ENCODE results near the gene SLC39A11. TPM values are rescaled to one million over a fixed set of nuclear protein-coding genes. Genes with fewer than 3 reads are reported as not detected.

The SLC39A11 gene
- total and polyA plus RNA-seq, 12 donors = 7.0 to 91.4 (median 22.7) TPM

DNA sequence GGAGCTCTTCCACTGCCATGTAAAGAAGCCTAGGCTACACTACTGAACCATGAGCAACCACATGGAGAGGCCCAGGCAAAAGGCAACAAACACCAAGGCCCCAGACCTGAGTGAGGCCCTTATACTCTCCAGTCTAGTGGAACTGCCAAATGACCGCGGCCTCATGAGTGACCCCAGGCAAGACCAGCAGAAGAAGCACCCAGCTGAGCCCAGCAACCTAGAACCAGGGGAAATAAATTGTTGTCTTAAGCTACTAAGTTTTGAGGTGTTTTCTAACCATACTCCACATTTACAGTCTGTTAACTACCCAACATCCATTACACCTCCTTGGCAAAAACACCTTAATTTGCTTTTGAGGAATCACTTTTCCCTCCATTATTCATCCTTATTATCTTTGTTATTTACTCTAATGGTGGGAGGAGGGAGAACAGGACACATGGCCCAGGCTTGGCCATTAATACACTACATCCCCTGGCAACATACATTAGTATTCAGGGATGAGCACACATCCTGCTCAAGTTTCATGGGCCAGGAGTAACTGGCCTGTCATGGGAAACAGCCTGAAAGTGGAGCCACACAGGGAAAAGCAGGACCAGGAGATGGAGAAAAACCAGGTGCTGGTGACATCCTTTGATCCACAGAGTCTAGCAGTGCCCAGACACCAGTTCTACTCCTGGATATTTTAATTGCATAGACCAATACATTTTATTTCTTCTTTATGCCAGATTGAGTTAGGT lies 26.2 kb downstream of the SLC39A11 start:
- intact Hi-C loops (cut with DNase I) = no loop called here
- H3K4me1 ChIP-seq (replicated peaks in 1 of 2) = no peaks in the 10 kb centered on the region
- H3K36me3 ChIP-seq (replicated peaks in 1 of 2) = no peaks in the 10 kb centered on the region
- H3K27ac ChIP-seq = no peak overlapping the region
- TF ChIP-seq, protein P1, sequence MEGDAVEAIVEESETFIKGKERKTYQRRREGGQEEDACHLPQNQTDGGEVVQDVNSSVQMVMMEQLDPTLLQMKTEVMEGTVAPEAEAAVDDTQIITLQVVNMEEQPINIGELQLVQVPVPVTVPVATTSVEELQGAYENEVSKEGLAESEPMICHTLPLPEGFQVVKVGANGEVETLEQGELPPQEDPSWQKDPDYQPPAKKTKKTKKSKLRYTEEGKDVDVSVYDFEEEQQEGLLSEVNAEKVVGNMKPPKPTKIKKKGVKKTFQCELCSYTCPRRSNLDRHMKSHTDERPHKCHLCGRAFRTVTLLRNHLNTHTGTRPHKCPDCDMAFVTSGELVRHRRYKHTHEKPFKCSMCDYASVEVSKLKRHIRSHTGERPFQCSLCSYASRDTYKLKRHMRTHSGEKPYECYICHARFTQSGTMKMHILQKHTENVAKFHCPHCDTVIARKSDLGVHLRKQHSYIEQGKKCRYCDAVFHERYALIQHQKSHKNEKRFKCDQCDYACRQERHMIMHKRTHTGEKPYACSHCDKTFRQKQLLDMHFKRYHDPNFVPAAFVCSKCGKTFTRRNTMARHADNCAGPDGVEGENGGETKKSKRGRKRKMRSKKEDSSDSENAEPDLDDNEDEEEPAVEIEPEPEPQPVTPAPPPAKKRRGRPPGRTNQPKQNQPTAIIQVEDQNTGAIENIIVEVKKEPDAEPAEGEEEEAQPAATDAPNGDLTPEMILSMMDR (IDR thresholded peaks at IDR 0.05) = no peak
- TF ChIP-seq POLR2A (IDR thresholded peaks at IDR 0.05) = no peak
- H3K27me3 ChIP-seq = no peaks in the 10 kb centered on the region
- DNase-seq = no peak
- H3K9me3 ChIP-seq (replicated peaks in 1 of 3) = no peaks in the 10 kb centered on the region
- H3K4me3 ChIP-seq = no peak overlapping the region
- WGBS, 4 donors = 94 to 100% (median 97%) methylated on average over 2 of the region's 2 CpGs

DNA sequence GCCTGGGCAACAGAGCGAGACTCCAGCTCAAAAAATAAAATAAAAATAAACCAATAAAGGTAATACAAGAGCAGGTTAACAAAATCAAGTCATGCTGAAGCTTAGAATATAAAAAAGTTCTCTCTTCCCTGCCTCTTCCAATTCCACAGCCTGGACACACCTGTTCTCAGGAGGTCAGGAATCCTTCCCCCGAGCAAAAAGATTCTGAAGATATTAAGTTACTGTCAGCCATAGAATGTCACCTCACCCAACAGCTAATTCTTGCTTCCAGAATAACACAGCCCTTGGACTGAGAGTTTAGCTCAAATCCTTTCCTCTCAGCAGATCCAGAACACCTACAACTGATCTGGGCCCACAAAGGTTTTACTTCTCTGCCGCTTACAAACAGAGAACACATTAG lies 27.1 kb downstream of the SLC39A11 start:
- TF ChIP-seq, protein P1 (IDR thresholded peaks at IDR 0.05) = no peak
- TF ChIP-seq POLR2A (IDR thresholded peaks at IDR 0.05) = no peak
- Histone ChIP-seq H3K4me1 (replicated peaks in 1 of 2) (no peaks in the 10 kb centered on the region), H3K36me3 (replicated peaks in 1 of 2) (no peaks in the 10 kb centered on the region), H3K4me3 (no peak overlapping the region), H3K27ac (no peak overlapping the region), H3K9me3 (replicated peaks in 1 of 3) (no peaks in the 10 kb centered on the region), H3K27me3 (no peaks in the 10 kb centered on the region)
- 96 to 99% (median 98%) methylated on average over 3 of the region's 3 CpGs for WGBS, 4 donors
- intact Hi-C loops (cut with DNase I) = no loop called here
- DNase-seq = no peak

DNA sequence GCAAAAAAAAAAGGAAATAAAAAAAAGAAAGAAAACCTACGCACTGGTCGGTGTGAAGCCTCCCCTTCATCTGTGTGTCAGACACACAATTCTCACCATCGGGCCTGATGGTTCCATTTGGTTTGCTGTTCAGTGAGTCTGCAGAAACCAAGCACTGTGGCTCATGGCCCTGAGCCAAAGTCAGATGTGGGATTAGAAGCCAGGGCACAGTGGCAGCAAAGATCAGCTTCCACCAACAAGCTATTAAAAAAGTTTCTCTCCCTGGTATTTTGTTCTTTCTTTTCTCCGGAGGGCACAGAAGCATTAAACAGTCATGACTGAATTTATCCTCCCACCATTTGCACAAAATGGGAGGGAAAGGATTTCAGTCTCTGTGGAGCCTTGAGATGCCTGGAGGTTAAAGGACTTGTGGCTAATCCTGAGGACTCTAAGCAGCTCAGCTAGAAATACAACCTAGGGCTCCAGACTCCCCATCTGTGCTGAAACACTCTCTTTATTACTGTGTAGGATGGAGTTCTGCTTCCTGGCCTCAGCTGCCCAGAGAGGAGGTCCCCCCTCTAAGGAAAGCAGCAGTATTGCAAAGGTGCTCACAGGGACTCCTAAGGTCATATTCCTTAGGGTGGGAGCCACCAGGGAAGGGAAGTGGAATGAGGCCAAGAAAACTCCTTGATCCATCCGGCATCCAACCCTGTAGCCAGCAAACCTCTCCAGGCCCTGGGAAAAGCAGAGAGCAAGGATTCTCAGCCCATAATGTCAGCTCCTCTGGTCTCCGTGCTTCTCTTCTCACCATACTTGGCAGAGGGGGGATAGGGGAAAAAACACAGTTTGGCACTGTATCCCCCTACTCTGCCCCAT lies 28.2 kb downstream of the SLC39A11 start:
- TF ChIP-seq POLR2A (IDR thresholded peaks at IDR 0.05) = no peak
- TF ChIP-seq, protein P1 (IDR thresholded peaks at IDR 0.05) = no peak
- DNase-seq = peak in 2 of 7 donors; percentile 24 to 72
- WGBS, 4 donors = 73 to 81% (median 77%) methylated on average over 6 of the region's 6 CpGs
- H3K9me3 ChIP-seq (replicated peaks in 1 of 3) = no peaks in the 10 kb centered on the region
- H3K27ac ChIP-seq = peak overlapping the region in 1 of 5 donors; percentile 24
- intact Hi-C loops (cut with DNase I) = no loop called here
- no peaks in the 10 kb centered on the region for H3K4me1 ChIP-seq (replicated peaks in 1 of 2)
- no peak overlapping the region for H3K4me3 ChIP-seq
- no peaks in the 10 kb centered on the region for H3K27me3 ChIP-seq
- no peaks in the 10 kb centered on the region for H3K36me3 ChIP-seq (replicated peaks in 1 of 2)

DNA sequence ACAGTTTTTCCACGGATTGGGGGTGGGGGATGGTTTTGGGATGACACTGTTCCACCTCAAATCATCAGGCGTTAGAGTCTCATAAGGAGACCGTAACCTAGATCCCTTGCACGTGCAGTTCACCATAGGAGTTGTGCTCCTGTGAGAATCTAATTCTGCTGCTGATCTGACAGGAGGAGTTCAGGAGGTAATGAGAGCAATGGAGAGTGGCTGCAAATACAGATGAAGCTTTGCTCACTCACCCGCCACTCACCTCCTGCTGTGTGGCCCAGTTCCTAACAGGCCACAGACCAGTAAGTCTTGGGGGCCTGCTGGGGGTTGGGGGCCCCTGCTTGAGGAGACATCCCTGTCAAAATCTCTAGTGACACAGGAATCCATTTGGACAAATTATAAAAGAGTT lies 29.8 kb downstream of the SLC39A11 start:
- H3K27me3 ChIP-seq = no peaks in the 10 kb centered on the region
- TF ChIP-seq, protein P1 (IDR thresholded peaks at IDR 0.05) = no peak
- no peak for TF ChIP-seq POLR2A (IDR thresholded peaks at IDR 0.05)
- WGBS, 4 donors = 87 to 94% (median 90%) methylated on average over 5 of the region's 5 CpGs
- H3K36me3 ChIP-seq (replicated peaks in 1 of 2) = no peaks in the 10 kb centered on the region
- intact Hi-C loops (cut with DNase I) = no loop called here
- H3K4me3 ChIP-seq = no peak overlapping the region
- DNase-seq = no peak
- no peaks in the 10 kb centered on the region for H3K4me1 ChIP-seq (replicated peaks in 1 of 2)
- no peaks in the 10 kb centered on the region for H3K9me3 ChIP-seq (replicated peaks in 1 of 3)
- H3K27ac ChIP-seq = no peak overlapping the region
